Measurements from ENCODE around the gene CAMK2A. TPM values are rescaled to one million over a fixed set of nuclear protein-coding genes. Genes with fewer than 3 reads are reported as not detected.

CAMK2A gene
- total RNA-seq: not detected

DNA sequence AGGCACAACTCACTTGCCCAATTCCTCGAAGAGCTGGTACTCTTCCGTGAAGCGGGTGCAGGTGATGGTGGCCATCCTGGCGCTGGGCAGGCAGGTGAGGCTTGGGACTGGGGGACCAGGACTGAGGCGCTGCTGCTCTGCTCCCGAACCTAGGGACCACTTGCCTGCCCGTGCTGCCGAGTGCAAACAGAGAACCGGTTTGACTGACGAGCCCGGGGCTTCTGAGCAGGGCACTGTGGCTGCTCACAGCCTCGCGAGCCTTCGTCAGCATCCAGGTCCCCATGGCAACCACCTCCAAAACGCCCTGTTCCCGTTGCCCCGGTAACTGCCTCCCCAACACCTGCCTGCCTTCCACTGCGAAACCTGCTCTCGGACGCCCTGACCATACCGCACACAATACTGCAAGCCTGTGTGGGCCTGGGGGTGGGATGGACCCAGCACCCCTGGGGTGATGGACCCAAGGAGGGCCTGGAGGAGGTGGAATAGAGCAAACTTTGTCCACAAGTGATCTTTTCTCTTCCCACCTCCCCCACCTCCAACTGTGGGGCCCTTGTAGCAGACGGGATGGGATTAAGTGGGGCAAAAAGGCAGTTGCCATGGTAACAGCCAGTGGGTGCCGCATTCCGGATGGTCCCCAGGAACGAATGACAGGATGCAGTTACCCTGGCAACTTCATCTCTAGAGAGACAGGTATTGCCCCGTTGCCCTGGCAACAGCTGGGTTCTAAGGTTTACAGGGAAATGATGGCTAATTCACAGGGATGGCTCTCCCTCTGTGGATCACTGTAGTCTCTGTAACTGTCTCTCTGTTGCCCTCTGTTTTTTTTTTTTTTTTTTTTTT lies at the start of gene CAMK2A:
Gene CAMK2A, minus strand, starts transcription at position 223 of the 840 bp plus-strand sequence. Its CDS starts 148 bp downstream, at position 75.

GRCh38 chr5:150302301-150303069 lies 12.9 kb upstream of the CAMK2A start, which contains the start of gene ARSI:
ARSI (minus strand) TSS chr5:150302905; CDS start chr5:150302373, 532 bp downstream.

DNA sequence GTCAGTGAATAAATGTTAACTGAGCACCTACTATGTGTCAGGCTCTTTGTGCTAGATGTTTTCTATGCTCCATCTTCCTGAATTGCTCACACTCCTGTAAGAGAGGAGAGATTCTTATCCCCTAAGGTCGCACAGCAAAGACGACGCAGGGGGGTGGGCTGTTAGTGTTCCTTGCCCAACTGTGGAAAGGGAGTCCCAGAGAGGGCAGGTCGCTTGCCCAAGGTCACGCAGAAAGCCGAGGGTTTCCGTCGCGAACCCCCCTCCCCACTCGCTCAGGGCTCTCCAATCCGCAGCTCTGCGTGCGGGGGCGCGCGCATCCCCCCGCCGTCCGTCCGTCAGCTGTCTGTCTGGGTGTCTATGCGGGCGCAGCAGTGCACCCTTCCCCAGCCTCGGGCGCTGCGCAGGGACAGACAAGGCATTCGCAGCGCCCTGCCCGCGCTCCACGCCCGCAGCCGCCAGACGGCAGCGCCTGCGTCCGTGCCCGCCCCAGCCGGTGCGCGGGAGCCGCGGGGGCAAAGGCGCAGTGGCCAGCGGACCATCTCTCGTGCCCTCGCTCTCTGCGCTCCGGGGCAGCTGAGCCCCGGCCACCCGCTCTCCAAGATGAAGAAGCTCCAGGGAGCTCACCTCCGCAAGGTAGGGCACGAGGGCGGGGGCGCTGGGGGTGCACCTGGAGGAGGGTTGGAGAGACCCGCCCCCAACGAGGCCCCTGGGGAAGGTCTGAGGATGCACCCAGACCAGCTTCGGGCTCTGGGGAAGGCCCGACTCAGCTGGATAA lies 99.7 kb downstream of the CAMK2A start, which contains the start of gene SLC6A7:
Gene SLC6A7, plus strand, starts transcription at position 335 of the 775 bp plus-strand sequence. Its CDS starts 266 bp downstream, at position 601.

Other genes with a start within 250 kb of the CAMK2A start
- gene CSF1R, start 203.2 kb downstream of the CAMK2A start, total RNA-seq: not detected
- 1 to 10 TPM; 3.2 to 4.5 TPM for gene PDGFRB, start 133.9 kb downstream of the CAMK2A start, total RNA-seq
- not detected for gene CDX1, start 123.0 kb downstream of the CAMK2A start, total RNA-seq
- gene SLC6A7, start 99.7 kb downstream of the CAMK2A start, total RNA-seq: not detected
- not detected for gene ARSI, start 13.1 kb upstream of the CAMK2A start, total RNA-seq
- gene TCOF1, start 67.9 kb upstream of the CAMK2A start, total RNA-seq: 10 to 100 TPM; 51.1 to 56.0 TPM
- gene CD74, start 123.1 kb upstream of the CAMK2A start, total RNA-seq: 100 to 1,000 TPM; 597 to 608 TPM
- gene RPS14, start 160.0 kb upstream of the CAMK2A start, total RNA-seq: 1,000 to 10,000 TPM; 4,054 to 4,225 TPM
- gene NDST1, start 218.4 kb upstream of the CAMK2A start, total RNA-seq: under 1 TPM; 0.39 to 0.93 TPM

All from activated naive CD4-positive, alpha-beta T cell treated with anti-CD3 and anti-CD28 coated beads, Interleukin-2, amount 10 ng/mL, durations not matched to agents 5 hours and 36 hours (primary cell).